Measurements from ENCODE around the gene SDHAF4.
"Not testable (repeated sequence)": the region's sequence is repeated elsewhere in the genome, so short reads cannot be mapped to it uniquely, and the experiment has no call there.

The SDHAF4 gene

GRCh38 chr6:70547905-70548304, 18.8 kb upstream of the SDHAF4 start:
- no peak overlapping the region for H3K9ac ChIP-seq
- no peak for TF ChIP-seq Cebpa-rat (IDR thresholded peaks at IDR 0.05)
- H3K4me3 ChIP-seq, result no peak overlapping the region
- H3K4me2 ChIP-seq, result no peak overlapping the region
- no peaks in the 10 kb centered on the region for H3K9me3 ChIP-seq
- H3K27ac ChIP-seq, result no peak overlapping the region
- peaks cover 14% of the 10 kb centered on the region; the same call in 1 of the 2 replicates for H3K36me3 ChIP-seq
- no peaks in the 10 kb centered on the region for H3K27me3 ChIP-seq
- no peaks in the 10 kb centered on the region for H3K4me1 ChIP-seq
- no peaks in the 10 kb centered on the region for H4K20me1 ChIP-seq

GRCh38 chr6:70549327-70549726, 17.4 kb upstream of the SDHAF4 start:
- H3K4me3 ChIP-seq, result no peak overlapping the region
- no peaks in the 10 kb centered on the region for H3K9me3 ChIP-seq
- H3K36me3 ChIP-seq, result peaks cover 9% of the 10 kb centered on the region; the same call in 1 of the 2 replicates
- H3K27me3 ChIP-seq, result no peaks in the 10 kb centered on the region
- H3K4me2 ChIP-seq, result no peak overlapping the region
- H3K9ac ChIP-seq, result no peak overlapping the region
- no peak overlapping the region for H3K27ac ChIP-seq
- H4K20me1 ChIP-seq, result no peaks in the 10 kb centered on the region
- no peaks in the 10 kb centered on the region for H3K4me1 ChIP-seq
- TF ChIP-seq Cebpa-rat (IDR thresholded peaks at IDR 0.05), result no peak

GRCh38 chr6:70551566-70551965, 15.2 kb upstream of the SDHAF4 start:
- H4K20me1 ChIP-seq, result no peaks in the 10 kb centered on the region
- no peak overlapping the region for H3K9ac ChIP-seq
- H3K4me3 ChIP-seq, result no peak overlapping the region
- H3K36me3 ChIP-seq, result 0 out of 2 replicates have a peak, but pooled peaks cover 6% of the 10 kb centered on the region
- no peak overlapping the region for H3K4me2 ChIP-seq
- no peak overlapping the region for H3K27ac ChIP-seq
- TF ChIP-seq Cebpa-rat (IDR thresholded peaks at IDR 0.05), result no peak
- no peaks in the 10 kb centered on the region for H3K9me3 ChIP-seq
- H3K27me3 ChIP-seq, result no peaks in the 10 kb centered on the region
- no peaks in the 10 kb centered on the region for H3K4me1 ChIP-seq

- H3K36me3 ChIP-seq, H3K4me2 ChIP-seq, H3K9me3 ChIP-seq, H3K27me3 ChIP-seq, H4K20me1 ChIP-seq, H3K4me1 ChIP-seq, H3K9ac ChIP-seq, H3K27ac ChIP-seq, H3K4me3 ChIP-seq: not testable (repeated sequence)
Observed at GRCh38 chr6:70552286-70552940, 14.3 kb upstream of the SDHAF4 start.

GRCh38 chr6:70552974-70553373, 13.8 kb upstream of the SDHAF4 start:
- no peak overlapping the region for H3K27ac ChIP-seq
- no peaks in the 10 kb centered on the region for H4K20me1 ChIP-seq
- H3K9me3 ChIP-seq, result no peaks in the 10 kb centered on the region
- H3K4me1 ChIP-seq, result no peaks in the 10 kb centered on the region
- no peak overlapping the region for H3K4me2 ChIP-seq
- H3K4me3 ChIP-seq, result no peak overlapping the region
- no peaks in the 10 kb centered on the region for H3K27me3 ChIP-seq
- H3K36me3 ChIP-seq, result 0 out of 2 replicates have a peak, but pooled peaks cover 6% of the 10 kb centered on the region
- no peak for TF ChIP-seq Cebpa-rat (IDR thresholded peaks at IDR 0.05)
- no peak overlapping the region for H3K9ac ChIP-seq

- no peak overlapping the region for H3K27ac ChIP-seq
- no peak for TF ChIP-seq Cebpa-rat (IDR thresholded peaks at IDR 0.05)
Observed at GRCh38 chr6:70557998-70558397, 8.7 kb upstream of the SDHAF4 start.

GRCh38 chr6:70562401-70562800, 4.3 kb upstream of the SDHAF4 start:
- H4K20me1 ChIP-seq, H3K27ac ChIP-seq, H3K4me1 ChIP-seq, H3K9me3 ChIP-seq, H3K9ac ChIP-seq, H3K27me3 ChIP-seq, H3K4me2 ChIP-seq, H3K36me3 ChIP-seq, H3K4me3 ChIP-seq: not testable (repeated sequence)

More at GRCh38 chr6:70557998-70558397, 8.7 kb upstream of the SDHAF4 start:
- Histone ChIP-seq H3K36me3 (no peaks in the 10 kb centered on the region), H3K4me1 (no peaks in the 10 kb centered on the region), H3K4me2 (no peak overlapping the region), H3K4me3 (no peak overlapping the region), H4K20me1 (no peaks in the 10 kb centered on the region), H3K9me3 (no peaks in the 10 kb centered on the region), H3K27me3 (no peaks in the 10 kb centered on the region), H3K9ac (no peak overlapping the region)

- Histone ChIP-seq H4K20me1 (no peaks in the 10 kb centered on the region), H3K4me3 (no peak overlapping the region), H3K9me3 (0 out of 2 replicates have a peak, but pooled peaks cover 1% of the 10 kb centered on the region), H3K27me3 (no peaks in the 10 kb centered on the region), H3K4me2 (no peak overlapping the region), H3K36me3 (no peaks in the 10 kb centered on the region), H3K9ac (no peak overlapping the region), H3K4me1 (peaks cover 14% of the 10 kb centered on the region), H3K27ac (no peak overlapping the region)
- no peak for TF ChIP-seq Cebpa-rat (IDR thresholded peaks at IDR 0.05)
Observed at GRCh38 chr6:70563530-70563929, 3.2 kb upstream of the SDHAF4 start.

GRCh38 chr6:70574643-70575042, 7.9 kb downstream of the SDHAF4 start:
- no peaks in the 10 kb centered on the region for H4K20me1 ChIP-seq
- TF ChIP-seq Cebpa-rat (IDR thresholded peaks at IDR 0.05), result no peak

GRCh38 chr6:70575899-70576495, 9.3 kb downstream of the SDHAF4 start:
- H3K9ac ChIP-seq, result no peak overlapping the region
- no peak overlapping the region for H3K4me2 ChIP-seq
- no peaks in the 10 kb centered on the region for H3K27me3 ChIP-seq
- H3K4me3 ChIP-seq, result no peak overlapping the region
- H3K36me3 ChIP-seq, result peaks cover 11% of the 10 kb centered on the region
- no peaks in the 10 kb centered on the region for H3K9me3 ChIP-seq
- H4K20me1 ChIP-seq, result no peaks in the 10 kb centered on the region
- TF ChIP-seq Cebpa-rat (IDR thresholded peaks at IDR 0.05), result no peak
- H3K27ac ChIP-seq, result no peak overlapping the region
- no peaks in the 10 kb centered on the region for H3K4me1 ChIP-seq

More at GRCh38 chr6:70574643-70575042, 7.9 kb downstream of the SDHAF4 start:
- no peak overlapping the region for H3K4me2 ChIP-seq
- H3K9ac ChIP-seq, result no peak overlapping the region
- H3K9me3 ChIP-seq, result no peaks in the 10 kb centered on the region
- no peaks in the 10 kb centered on the region for H3K27me3 ChIP-seq
- H3K4me3 ChIP-seq, result no peak overlapping the region
- peaks cover 5% of the 10 kb centered on the region; the same call in 1 of the 2 replicates for H3K36me3 ChIP-seq
- no peaks in the 10 kb centered on the region for H3K4me1 ChIP-seq
- H3K27ac ChIP-seq, result no peak overlapping the region

All from BLaER1 (cell line).